GM21528 (cell line): ENCODE results near the gene SAMD5.

ENCODE experiments used
- ATAC-seq: cut with Tn5 transposase; IDR thresholded peaks from one replicate; pipeline ENCODE4 v1.9.1; 2021; ENCODE audit warnings: mild to moderate bottlenecking, moderate library complexity; ENCODE audit not compliant: unreplicated experiment, low FRiP score

The SAMD5 gene

GRCh38 chr6:147508042-147508865 is at the start of gene SAMD5:
Gene SAMD5 (plus strand): TSS chr6:147508690. CDS start chr6:147508929, 239 bp downstream.
- peak; percentile 68 for ATAC-seq

- ATAC-seq = no peak
These were observed 48.7 kb upstream of the SAMD5 start for GRCh38 chr6:147459780-147460179.

GRCh38 chr6:147463651-147464050 is 44.8 kb upstream of the SAMD5 start:
- ATAC-seq = no peak

GRCh38 chr6:147467428-147467827 is 41.1 kb upstream of the SAMD5 start:
- ATAC-seq = no peak

- no peak for ATAC-seq
These were observed 40.6 kb upstream of the SAMD5 start for GRCh38 chr6:147467886-147468285.

- ATAC-seq = no peak
These were observed 39.9 kb upstream of the SAMD5 start for GRCh38 chr6:147468634-147469033.

- ATAC-seq = no peak
These were observed 28.6 kb upstream of the SAMD5 start for GRCh38 chr6:147479857-147480256.

- ATAC-seq = no peak
These were observed 21.8 kb upstream of the SAMD5 start for GRCh38 chr6:147486683-147487082.

GRCh38 chr6:147497472-147497871 is 11.0 kb upstream of the SAMD5 start:
- no peak for ATAC-seq

- no peak for ATAC-seq
These were observed 4.9 kb upstream of the SAMD5 start for GRCh38 chr6:147503587-147503986.

- no peak for ATAC-seq
These were observed 3.6 kb upstream of the SAMD5 start for GRCh38 chr6:147504848-147505247.

- no peak for ATAC-seq
These were observed 1.8 kb upstream of the SAMD5 start for GRCh38 chr6:147506704-147507114.

- peak; percentile 4 for ATAC-seq
These were observed 1.1 kb upstream of the SAMD5 start for GRCh38 chr6:147507162-147508041.

- no peak for ATAC-seq
These were observed 547 bp downstream of the SAMD5 start for GRCh38 chr6:147508866-147509608.

- peak; percentile 45 for ATAC-seq
These were observed 1.4 kb downstream of the SAMD5 start for GRCh38 chr6:147509891-147510290.

GRCh38 chr6:147510929-147511590 is 2.6 kb downstream of the SAMD5 start:
- ATAC-seq = no peak

GRCh38 chr6:147514831-147515230 is 6.3 kb downstream of the SAMD5 start:
- no peak for ATAC-seq

- no peak for ATAC-seq
These were observed 6.8 kb downstream of the SAMD5 start for GRCh38 chr6:147515327-147515726.

- no peak for ATAC-seq
These were observed 14.1 kb downstream of the SAMD5 start for GRCh38 chr6:147522597-147522996.

- ATAC-seq = no peak
These were observed 17.2 kb downstream of the SAMD5 start for GRCh38 chr6:147525519-147526209.
